Inflammatory macrophage (primary cell): ENCODE results near the gene WWTR1.

Experiments used
- DNase-seq, 2 donors: peaks; one replicate each; pipeline ENCODE4 v3.0.0-alpha.2; 2020 to 2022

Gene WWTR1

GRCh38 chr3:149563114-149563513 lies 94.7 kb downstream of the WWTR1 start:
- no peak for DNase-seq

- no peak for DNase-seq
Observed at GRCh38 chr3:149560617-149561016, 97.2 kb downstream of the WWTR1 start.

- DNase-seq: no peak
Observed at GRCh38 chr3:149560001-149560400, 97.8 kb downstream of the WWTR1 start.

- no peak for DNase-seq
Observed at GRCh38 chr3:149559525-149559924, 98.3 kb downstream of the WWTR1 start.

- no peak for DNase-seq
Observed at GRCh38 chr3:149555927-149556326, 101.9 kb downstream of the WWTR1 start.

DNA sequence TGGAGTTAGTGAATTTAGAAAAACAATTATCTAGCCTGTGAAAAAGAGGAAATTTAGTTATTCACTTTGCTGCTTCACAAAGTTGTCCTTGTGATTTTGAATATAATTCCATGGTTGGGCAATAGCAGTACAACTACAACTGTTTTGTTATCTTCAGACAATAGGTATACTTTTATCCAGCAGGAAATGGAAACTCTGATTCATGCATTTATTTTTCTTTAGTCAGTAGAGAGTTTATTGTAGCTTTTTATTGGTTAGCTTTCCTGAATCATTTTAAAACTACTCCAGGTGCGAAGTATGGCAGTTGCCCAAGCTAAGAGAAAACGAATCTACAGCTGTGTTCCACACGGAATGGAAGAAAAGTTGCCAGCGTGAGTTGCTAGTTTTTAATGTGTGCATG lies 103.0 kb downstream of the WWTR1 start:
- DNase-seq: no peak

- no peak for DNase-seq
Observed at GRCh38 chr3:149553781-149554451, 103.9 kb downstream of the WWTR1 start.

DNA sequence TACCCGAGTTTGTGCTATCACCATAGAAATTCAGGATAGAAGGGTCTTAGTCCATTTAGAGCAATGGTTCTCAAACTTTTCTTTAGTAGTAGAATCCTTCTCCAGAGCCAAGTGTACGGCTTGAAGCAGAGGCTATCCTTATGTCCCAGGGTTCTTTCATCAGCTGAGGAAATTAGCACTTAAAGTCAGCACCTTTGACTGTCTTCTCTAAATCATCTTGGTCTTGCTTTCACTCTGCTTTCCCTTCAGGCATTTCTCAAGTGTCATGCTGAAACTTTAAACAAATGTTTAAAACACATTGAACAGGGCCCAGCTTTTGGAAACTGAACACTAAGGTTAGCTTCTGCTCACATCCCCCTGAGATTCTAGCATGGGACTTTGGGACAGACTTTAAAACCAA lies 105.1 kb downstream of the WWTR1 start:
- no peak for DNase-seq

DNA sequence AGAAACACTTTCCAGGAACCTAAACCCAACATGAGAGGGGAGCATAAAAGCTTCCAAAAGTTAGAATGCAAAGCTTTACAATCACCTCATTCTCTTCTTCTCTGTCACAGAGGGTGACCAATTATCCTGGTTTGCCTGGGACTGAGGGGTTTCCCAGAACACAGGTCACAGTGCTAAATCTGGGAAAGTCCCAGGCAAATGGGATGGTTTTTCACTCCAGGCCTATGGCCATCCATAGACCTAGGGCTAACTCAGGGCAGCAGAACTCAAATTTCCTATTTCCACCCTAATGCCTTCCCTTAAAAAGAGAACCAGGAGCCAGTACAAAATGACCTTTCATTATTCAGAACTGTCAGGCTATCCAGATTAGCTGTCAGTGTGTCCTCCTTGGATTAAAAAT lies 106.3 kb downstream of the WWTR1 start:
- no peak for DNase-seq

DNA sequence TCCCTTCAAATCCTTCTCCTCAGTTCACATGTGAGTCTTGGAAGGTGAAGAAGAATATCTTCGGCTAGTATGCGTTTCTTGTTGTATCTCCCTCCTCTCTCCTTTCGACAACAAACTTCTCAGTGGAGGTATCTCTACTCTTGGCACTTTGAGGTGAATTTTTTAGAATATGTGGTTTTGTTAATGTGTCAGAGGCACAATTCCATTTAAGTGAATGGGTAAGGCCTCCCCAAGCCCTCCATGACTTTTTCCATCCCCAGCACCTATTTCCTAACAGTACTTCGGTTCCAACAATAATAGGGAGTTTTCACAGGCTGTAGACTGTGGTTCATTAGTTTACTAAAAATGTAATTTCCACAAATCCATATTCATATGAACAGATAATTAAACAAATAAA lies 109.2 kb downstream of the WWTR1 start:
- DNase-seq: no peak

DNA sequence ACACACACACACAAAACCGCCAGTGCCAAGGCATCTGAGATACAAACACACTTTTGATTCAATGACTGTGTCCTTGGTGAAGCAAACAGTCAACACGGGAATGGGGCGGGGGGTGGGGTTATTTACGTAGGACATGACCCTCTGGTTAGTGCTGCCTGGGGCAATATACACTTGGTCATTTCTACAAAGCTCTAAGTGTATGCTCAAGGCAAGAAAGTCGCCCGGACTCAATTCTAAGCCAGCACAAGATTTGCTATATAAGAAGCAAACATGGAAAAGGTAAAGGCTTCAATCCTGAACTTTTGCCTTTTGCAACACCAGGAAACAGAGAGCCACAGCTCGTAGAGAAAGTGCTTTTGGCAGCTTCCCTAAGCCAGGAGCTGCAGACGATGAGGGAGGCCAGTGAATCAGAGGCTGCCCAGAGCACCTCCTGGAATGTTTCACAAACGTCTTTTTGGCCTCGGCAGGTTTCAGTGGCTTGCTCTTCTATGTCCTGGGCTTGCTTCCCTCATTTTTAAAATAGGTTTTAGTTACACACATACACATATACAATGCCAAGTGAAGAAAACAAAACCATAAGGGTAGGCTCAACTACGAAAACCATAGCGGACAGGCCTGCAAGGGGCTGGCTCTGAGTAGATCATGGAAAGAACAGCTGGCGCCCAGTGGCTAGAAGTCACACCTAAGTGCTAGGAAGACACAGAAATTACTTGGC lies 109.7 kb downstream of the WWTR1 start:
- DNase-seq: no peak

DNA sequence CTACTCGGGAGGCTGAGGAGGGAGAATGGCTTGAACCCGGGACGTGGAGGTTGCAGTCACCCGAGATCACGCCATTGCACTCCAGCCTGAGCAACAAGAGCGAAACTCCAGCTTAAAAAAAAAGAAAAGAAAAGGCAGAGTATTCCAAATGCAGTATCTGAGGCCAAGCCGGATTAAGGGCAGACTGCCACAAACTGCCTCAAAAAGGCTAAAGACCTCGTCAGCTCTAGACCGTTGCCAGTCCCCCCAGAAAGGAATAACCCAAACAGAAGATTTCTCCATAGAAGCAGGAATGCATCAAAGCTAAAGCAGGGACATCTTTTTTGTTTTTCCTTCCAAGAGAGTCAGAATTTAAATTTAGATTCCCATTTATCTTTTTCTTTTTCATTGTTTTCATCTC lies 110.4 kb downstream of the WWTR1 start:
- DNase-seq: no peak

- no peak for DNase-seq
Observed at GRCh38 chr3:149545049-149545448, 112.8 kb downstream of the WWTR1 start.

DNA sequence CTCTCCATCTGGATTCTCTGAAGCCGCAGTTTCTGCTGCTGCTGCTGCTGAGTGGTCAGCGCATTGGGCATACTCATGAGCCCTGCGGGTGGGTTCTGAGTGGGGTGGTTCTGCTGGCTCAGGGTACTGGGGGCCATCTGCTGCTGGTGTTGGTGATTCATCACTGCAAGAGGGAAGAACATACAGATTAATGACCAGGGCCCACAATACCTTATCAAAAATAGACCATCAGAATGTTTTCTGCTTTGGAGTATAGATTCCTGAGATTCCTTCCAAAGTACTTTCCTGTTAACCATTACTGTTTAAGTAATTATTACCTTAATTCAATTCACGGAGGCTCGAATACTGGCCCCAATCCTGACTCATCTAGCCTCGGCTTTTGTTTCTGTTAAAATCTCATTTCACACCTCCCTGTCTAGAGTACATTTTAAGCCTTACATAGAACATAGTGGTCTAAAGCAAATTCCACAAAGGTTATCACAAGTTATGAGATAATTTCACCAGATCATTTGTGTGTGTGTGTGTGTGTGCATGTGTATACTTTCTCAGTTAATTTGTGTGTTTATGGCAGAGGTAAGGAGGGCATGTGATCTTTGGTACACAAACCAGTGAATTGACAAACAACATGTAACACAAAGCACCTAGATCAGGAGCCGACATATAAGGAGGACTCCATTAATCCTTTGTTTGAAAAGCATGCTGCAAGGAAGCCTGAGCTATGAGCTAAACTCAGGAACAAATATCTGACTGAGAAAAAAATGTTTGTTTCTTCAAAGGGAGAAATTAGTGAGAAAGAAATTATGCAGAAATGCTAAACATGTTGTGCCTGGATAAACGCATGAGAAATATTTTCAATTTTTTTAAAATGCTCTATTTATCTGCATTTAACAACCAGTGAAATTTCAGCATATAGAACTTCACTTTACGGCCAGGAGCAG lies 115.2 kb downstream of the WWTR1 start:
- no peak for DNase-seq

GRCh38 chr3:149541091-149541491 lies 116.7 kb downstream of the WWTR1 start:
- no peak for DNase-seq

DNA sequence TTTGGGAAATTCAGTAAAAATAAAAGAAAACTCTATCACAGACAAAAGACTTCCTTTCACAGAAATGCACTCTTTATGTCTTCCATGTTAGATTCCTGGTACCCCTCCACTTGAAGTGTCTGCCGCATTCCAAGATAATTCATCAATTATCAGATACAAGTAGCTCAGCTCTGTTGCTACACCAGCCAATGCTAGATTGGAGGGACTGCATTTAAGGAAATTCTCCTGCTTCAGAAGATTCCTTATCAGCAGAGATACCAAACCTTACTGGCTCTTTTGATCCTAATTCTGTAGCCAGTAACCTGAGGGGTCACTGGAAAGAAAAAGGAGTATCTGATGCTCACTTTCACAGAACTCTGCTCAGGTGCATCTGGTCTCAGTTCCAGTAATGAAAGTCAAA lies 119.5 kb downstream of the WWTR1 start:
- no peak for DNase-seq

DNA sequence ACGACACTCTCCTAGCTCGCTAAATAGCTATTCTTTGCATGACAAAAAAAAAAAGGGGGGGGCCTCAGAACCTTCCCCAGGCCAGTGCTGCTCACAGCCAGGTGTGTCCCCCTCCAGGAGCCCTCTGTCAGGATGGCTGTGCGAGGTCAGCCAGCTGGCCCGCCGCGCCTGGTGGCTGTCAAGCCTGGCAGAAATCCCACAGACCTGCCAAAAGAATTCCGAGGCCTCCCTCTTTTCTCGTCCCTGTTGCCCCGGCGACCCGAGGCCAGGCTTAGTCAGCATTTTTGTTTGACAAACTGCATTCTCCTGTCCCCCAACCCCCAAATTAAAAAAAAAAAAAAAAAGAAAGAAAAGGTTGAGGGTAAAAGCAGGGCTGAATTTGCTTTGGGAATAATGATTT lies 121.4 kb downstream of the WWTR1 start:
- no peak for DNase-seq

DNA sequence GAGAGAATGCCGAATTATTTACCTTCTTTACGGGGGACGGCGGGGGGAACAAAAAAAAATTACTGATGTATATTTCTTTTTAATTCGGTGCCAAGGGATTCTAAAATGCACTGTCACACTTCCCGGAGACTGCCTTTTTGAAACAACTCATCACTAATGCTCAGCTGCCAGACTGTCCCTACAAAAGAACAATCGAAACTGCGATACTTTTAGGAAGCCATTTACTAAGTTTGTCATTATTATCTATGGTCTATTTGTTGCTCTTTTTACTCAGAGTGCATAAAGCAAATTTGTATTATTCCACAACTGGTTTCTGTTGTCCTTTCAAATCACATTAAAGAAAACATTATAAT lies 122.5 kb downstream of the WWTR1 start:
- no peak for DNase-seq

DNA sequence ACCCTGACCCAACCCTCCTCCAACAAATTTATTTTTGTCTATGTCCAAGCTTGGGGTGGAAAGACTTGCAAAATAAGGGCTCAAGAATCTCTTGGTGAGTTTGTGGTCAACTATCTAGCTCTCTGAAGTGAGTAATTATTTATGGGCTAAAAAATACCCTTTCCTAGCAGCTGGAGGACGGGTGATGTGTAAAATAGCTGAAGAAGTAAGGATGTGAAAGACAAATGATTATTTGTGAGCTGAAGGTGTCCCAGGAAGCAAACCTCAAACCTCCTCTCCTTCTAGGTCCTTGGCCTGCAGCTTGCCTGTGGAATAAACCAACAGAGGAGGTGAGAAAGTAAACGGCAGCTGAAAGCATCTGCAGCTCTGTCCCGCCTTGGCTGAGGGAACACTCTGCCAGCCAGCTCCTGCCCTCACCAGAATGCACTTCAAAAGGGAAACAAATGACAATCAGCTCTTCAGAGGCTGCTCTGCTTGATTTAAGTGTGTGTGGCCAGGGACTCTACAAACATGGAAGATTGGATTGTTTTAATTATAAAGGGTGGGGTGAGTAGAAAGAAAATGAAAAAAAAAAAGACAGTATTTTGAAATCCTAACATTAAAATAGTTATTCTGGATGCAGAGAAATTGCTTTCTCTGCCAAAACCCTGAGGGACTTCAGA lies 123.0 kb downstream of the WWTR1 start:
- DNase-seq: no peak

- DNase-seq: no peak
Observed at GRCh38 chr3:149534082-149534481, 123.7 kb downstream of the WWTR1 start.

- peak; percentile 6 to 18 for DNase-seq
Observed at GRCh38 chr3:149532489-149533180, 125.2 kb downstream of the WWTR1 start.

DNA sequence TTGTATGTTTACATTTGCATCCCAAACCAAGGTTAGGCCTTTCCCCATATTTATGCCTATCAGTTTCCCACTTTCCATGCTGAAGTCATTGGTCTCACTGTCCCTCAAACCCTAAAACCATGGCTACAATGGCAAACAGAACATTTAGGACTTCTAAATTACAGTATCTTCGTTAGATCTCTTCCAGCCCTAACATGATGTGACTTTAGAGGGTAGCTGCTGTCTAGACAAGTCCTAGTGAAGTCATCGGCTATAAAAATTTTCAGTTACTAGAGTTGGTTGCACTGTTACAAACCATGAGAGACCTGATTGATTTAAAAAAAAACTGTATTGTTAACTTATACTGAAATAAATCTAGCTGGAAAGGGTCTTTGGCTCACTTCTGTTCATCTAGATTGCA lies 128.7 kb downstream of the WWTR1 start:
- DNase-seq: no peak

DNA sequence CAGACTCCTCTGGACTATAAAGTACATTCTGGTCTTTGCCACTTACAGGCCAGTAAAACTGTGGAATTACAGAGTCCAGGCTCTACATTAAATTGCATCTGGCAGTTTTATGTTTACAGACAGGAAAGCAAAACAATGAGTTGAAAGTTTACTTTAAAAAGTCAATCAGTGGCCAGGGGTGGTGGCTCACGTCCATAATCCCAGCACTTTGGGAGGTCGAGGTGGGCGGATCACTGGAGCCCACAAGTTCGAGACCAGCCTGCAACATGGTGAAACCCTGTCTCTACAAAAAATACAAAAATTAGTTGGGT lies 129.5 kb downstream of the WWTR1 start:
- no peak for DNase-seq
